Fibroblast of skin of left biceps (primary cell): ENCODE measurements around the gene PLCB2.
A peak's percentile ranks its signal among the peaks of the same experiment; 100 is the strongest.

ENCODE experiments used
- DNase-seq, 2 experiments: peaks; one replicate each; pipeline ENCODE4 v3.0.0-alpha.2; 2013; ENCODE audit warnings: low read depth in 2 of 2

The PLCB2 gene, protein sequence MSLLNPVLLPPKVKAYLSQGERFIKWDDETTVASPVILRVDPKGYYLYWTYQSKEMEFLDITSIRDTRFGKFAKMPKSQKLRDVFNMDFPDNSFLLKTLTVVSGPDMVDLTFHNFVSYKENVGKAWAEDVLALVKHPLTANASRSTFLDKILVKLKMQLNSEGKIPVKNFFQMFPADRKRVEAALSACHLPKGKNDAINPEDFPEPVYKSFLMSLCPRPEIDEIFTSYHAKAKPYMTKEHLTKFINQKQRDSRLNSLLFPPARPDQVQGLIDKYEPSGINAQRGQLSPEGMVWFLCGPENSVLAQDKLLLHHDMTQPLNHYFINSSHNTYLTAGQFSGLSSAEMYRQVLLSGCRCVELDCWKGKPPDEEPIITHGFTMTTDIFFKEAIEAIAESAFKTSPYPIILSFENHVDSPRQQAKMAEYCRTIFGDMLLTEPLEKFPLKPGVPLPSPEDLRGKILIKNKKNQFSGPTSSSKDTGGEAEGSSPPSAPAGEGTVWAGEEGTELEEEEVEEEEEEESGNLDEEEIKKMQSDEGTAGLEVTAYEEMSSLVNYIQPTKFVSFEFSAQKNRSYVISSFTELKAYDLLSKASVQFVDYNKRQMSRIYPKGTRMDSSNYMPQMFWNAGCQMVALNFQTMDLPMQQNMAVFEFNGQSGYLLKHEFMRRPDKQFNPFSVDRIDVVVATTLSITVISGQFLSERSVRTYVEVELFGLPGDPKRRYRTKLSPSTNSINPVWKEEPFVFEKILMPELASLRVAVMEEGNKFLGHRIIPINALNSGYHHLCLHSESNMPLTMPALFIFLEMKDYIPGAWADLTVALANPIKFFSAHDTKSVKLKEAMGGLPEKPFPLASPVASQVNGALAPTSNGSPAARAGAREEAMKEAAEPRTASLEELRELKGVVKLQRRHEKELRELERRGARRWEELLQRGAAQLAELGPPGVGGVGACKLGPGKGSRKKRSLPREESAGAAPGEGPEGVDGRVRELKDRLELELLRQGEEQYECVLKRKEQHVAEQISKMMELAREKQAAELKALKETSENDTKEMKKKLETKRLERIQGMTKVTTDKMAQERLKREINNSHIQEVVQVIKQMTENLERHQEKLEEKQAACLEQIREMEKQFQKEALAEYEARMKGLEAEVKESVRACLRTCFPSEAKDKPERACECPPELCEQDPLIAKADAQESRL

DNA sequence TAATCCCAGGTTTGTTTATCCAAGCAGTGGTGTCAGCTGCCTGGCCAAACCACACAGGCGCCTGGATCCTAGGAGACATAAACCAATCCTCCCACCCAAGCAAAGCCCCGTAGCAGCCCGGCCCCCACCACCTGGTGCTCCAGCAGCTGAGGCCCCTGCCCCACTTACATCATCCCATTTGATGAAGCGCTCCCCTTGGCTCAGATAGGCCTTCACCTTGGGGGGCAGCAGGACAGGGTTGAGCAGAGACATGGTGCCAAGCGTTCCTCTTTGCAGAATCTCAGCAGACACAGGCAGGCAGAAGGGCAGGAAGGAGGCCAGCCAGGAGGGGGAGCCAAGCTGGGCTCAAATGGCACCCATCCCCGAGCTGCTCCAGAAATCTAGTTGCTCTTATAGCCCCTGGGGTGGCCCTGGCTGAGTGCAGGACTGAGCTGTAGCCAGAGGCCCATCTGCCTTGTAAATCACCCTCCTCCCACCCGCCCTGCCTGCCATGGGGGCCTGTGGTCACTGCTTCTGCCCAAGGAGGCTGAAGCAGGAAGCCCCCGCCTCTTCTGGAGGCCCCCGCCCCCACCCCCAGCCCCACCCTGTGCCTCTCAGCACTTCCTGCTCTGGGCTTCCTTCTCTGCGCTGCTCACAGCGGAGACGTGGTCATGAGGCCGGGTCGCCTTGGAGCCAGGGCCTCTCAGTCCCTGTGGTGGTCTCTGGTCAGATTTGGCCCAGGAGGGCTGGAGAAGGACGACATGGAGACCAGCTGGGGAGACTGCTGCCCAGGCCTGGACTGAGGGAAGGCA is at the start of gene PLCB2:
TSS of gene PLCB2 (minus strand) at position 515 of the 791 bp plus-strand sequence. CDS start at position 252, 263 bp downstream.
- DNase-seq: no peak

DNA sequence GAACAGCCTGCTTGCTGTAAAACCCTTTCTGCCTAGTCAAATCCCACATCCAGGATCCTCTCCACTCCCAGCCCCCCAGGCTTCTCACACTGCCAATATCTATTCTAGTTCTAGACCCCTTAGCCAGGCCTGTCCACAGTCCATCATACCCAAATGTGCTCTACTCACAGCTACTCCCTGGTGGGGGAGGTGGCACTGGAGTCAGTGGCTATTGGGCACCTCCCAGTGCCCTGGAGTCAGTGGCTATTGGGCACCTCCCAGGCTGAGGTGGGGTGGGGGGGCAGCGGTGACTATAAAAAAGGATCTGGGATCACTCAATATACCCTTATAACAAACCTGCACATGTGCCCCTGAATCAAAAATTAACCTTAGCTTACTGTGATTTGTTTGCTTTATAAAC is 49.5 kb upstream of the PLCB2 start:
- no peak for DNase-seq

DNA sequence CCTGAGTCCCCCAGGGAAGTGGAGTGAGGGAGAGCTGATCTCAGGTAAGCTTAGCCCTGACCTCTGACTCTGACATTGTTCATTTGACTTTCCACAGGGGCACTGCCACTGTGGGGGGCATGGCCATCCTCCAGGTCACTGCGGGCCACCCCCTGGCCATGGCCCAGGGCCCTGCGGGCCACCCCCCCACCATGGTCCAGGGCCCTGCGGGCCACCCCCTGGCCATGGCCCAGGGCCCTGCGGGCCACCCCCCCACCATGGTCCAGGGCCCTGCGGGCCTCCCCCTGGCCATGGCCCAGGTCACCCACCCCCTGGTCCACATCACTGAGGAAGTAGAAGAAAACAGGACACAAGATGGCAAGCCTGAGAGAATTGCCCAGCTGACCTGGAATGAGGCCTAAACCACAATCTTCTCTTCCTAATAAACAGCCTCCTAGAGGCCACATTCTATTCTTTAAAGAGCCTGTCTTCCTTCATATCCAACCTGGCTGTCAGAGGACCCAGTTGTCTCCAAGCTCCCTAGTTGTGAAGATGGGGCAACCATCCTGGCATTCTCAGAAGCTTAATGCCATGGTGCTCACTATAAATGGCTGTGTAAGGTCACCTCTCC is 48.3 kb upstream of the PLCB2 start:
- no peak for DNase-seq

DNA sequence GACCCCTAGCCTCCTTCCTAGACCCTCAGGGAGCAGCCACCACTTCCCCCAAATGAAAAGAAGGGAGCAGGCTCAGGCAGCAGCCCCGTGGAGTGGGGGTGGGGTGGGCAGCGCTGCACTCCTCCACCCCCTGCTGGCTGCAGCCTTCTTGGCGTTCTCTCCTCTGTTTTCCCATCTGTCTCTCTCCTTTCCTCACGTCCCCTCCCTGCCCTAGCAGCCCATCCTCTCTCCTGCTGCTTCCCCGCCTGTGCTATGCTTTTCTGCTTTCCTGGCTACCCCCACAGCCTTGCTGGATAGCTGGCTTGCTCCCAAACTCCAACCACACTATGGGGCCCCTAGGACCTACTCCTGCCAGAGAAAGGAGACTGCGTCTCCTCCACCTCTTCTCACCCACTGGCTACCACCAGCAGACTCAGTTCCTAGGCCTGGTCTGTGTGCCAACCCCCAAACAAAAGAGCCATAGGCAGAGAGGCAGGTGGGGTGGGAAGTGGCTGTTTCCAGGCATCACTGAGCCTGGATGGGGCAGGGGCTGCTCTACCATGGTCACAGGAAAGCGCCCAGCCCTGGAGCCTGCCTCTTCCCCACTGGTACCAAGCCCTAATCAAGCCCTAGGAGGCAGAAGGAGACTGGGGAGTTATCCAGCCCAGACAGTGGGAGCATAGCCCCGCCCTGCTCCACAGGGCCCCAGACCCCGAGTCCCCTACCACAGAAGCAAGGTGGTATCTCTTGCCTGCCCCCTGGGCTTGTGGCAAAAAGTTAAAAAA is 46.9 kb upstream of the PLCB2 start:
- peak; percentile 73 to 79 for DNase-seq

DNA sequence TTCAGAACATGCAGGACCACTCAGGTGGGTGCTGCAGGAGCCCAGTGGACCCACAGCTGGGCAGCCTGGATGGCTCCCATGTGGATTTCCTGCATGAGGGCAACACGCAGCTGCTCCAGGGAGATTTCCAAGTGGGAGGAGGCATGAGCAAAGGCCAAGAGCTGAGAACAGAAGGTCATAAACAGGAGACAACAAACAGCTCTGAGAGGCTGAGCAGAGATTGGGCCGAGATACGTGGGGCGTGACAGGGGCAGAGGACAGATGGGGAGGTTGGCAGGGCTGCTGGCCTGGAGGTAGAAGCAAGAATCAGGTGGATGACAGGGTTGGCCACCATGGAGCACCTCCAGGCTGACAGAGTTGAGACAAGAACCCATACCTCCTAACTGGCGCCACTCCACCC is 46.0 kb upstream of the PLCB2 start:
- DNase-seq: no peak

DNA sequence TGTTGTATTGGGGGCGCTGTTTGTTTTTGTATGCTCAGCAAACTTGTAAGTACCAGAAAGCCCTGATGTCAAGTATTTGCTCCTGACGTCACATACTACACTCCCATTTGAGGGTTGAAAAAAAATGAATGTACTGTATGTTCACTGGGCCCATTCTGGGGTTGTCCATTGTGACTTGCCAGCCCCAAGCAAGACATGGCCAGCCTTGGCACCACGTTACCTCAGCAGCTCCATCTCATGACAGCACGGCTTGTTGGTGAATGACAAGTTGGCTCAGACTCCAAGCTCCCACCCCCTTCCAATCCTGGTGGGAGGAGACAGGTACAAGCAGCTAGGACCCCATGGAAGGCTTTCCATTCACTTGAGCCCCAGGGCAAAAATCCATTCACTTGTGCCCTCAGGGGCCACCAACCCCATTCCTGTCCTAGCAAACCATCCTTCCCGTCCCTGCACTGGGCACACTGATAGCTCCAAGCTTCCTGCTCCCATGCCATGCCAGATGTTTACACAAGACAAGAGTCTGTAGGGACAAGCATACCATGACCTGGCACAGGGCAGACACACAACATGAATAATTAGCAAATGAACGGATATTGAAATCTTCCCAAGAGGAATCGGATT is 44.7 kb upstream of the PLCB2 start:
- DNase-seq: no peak

DNA sequence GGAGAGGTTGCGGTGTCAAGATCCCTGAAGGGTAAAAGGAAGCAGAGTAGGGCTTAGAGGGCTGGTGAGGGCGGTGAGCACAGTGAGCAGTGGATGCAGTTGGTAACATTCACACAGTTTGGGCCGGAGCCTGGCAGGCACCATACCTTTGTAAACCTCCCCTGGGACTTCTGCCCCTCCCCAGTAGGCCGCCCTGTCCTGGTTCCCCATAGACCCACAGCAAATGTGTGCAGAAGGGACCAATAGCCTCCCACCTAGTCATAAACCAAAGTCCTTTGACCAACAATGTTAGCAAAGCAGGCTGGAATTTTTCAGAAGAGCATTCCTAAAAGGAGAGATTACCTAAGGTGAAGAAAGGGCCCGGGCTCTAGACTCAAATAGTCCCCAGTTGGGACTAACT is 41.4 kb upstream of the PLCB2 start:
- DNase-seq: no peak

DNA sequence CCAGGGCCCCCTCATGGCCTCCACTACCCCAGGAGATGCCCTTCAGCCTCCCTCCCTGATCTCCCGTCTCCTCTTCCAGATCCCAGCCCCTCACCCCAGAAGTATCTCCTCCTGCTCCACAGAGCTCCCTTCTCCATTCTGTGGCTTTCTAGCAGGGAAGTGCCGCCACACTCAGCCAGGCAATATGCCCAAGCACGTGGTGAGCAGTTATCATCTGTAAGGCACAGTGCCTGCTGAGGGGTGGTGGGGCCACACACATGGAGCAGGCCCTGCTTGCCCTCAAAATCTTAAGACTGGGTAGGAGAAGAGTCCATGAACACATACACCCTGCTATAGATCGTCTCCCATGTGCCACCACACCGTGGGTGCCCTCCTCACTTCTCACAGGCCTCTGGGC is 40.7 kb upstream of the PLCB2 start:
- DNase-seq: no peak

DNA sequence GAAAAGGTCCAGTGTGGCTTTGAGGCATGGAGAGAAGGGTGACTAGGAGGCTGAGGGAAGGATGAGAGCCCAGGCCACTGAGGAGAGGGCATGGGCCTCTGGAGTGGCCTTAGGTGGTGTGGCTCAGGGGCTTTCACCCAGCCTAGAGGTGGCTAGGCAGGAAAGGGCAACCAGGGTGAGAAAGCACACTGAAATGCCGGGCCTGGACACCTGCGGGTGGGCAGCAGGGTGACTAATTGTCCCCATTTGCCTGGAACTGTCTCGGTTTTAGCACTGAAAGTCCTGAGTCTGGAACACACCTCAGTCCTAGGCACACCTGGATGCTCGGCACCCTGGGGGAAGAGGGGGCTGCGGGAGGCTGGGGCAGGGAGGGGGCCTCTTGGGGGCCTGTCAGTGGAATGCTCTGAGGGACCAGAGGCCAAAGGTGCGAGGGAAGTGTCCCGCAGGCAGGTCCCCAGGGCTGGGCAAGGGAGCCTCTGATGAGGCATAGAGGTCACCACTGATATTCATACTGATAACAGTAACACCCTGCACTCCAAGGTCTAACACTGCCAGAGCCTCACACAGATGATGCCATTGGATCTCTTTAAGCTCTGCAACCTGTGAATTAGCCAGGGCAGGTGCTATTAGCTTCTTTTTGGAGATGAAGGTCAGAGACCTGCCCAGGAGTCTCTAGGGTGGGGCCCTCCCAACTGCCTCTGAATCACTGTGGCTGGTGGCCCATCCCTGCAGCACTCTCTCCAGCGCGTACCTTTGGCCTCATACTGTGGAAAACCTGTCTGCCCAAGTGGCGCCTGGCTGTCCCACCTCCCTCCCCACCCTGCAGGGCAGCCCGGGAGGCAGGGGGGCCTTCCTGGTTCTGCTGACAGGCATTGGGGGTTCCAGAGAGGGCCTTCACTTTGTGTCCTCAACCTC is 40.1 kb upstream of the PLCB2 start:
- DNase-seq: no peak

DNA sequence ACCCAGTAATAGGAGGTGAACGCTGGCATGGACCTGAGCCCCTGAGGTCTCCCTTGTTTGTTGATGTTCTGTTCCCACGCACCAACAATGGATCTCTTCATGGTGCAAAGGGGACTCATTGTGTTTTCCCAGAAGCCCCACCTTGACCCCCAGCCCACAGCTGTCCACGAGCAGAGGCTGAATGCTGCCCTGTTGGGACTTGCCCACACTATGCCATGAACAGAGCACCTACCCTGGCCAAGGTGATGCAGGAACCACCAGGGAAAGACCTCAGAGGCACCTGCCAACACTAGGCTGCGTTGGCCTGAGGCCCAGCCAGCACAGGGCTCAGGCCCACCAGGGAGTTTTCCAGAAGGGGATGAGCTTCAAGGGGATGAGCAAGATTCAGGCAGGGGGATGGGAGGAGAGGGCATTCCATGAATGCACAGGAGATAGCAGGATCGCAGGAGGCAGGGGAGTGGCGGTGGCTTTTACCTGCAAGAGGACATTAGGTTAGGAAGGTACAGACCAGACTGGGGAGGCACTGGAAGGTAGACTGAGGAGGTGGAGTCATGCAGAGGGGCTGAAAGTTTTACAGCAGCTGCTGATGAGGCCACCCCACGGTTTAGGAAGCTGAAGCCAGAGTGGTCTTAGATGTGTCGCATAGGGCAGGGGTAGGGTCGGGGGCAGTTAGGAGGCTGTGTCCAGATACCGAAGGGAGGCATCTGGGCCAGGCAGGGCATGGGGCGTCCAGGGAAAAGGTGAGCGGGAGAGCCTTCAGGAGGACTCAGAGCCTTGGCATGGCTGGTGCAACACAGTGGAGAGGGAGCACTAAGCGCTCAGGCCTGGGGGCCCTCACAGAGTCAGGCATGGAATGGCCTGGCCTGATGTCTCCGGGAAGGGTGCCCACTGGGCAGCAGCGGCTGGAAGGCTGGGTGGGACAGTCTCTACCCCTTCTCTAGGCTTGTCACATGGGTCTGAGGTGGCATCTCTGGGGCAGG is 39.1 kb upstream of the PLCB2 start:
- no peak for DNase-seq

DNA sequence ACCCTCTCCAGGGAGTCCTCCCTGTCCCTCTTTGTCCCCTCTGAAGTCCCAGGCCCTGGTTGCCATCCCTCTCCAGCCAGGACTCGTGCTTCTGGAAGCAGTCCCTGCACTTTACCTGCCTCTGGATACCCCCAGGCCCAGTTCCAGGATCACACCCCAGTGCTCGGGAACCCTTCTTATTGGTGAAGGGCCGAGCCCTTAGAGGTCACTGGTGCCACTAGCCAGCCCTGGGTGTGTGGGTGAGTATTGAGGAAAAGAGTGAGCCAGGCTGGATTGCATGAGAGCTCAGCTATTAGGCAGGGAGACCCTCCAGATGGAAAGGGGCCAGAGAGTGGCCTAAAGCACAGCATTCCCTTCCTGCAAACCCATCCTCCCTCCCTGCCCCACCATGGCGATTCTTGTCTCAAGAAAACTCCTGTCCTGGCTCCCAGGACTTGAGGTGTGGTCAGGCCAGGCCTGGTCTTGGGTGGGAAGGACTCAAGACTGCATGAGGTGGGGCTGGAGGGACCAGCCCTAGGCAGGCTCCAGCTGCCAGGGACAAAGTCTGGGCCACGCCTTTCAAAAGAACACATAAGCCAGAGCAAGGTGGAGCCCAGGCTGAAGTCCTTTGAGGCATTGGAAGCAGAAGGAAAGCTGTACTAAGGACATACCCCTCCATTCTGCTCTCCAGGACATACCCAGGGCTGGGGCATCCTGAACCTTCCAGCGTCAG is 38.3 kb upstream of the PLCB2 start:
- no peak for DNase-seq

DNA sequence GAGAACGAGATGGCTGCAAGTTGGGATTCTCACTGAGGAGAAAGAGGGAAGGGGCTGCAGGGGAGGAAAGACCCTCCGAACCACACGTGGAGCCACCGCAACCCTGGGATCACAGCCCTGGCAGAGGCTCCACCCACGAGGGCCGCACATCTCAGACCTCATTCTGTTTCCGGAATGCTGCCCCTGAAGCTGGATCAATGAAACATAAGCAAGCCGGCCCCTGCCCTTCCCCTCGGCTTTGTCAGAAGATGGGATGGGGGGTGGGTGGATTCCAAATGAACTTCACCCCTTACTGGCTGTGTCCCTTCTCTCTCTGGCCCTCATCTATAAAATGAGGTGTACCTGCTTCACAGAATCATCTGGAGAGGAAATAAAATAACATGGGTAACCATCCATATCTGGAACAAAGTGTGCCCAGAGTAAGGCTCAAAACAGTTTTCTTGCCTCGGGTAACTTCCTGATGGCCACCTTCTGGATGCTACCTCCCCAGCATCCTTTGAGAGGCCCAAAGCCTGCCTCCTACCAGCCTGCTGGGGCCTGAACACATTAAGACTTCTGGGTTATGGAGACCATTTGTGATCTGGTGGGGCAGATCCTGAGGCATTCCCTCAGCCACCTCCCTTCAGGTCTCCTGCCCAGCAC is 37.6 kb upstream of the PLCB2 start:
- no peak for DNase-seq

DNA sequence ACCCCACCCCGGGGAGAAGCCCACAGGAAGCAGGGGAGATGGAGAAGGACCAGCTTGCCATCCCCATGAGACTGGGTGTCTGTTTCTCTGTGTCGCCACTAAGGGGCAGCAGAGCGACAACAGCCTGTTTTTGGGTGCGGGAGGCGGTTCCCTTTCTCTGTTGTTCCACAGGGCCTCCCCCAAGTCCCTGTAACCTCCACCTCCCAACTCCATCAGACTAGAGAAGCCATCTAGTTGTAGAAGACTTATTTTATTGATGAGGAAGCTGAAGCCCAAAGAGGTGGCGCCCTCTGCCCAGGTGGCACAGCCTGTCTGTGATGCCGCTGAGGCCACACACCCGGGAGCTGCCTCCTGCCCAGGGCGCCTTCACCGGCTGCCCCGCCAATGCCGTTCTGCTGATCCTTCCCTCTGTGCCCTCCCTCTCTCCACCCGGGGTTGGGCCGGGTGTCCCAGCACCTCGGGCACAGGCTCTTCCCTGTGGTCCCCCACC is 36.9 kb upstream of the PLCB2 start:
- DNase-seq: no peak

DNA sequence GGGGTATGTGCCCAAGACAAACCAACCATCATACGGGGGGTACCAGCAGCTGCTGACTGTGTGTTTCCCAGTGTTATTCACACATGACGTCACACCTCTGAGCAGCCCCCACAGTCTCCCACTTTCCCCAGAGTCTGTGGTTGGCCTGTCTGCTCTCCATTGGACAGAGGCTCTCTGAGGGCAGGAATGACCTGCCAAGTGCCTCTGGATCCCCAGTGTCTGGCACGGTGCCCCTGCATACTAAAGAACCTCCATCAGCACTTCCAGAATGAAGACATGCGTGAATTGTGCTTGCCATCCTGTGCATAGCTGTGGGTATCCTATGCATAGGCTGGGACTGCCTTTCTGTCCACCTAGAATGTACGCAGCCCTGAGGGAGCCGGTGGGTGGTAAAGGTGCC is 36.5 kb upstream of the PLCB2 start:
- DNase-seq: no peak

DNA sequence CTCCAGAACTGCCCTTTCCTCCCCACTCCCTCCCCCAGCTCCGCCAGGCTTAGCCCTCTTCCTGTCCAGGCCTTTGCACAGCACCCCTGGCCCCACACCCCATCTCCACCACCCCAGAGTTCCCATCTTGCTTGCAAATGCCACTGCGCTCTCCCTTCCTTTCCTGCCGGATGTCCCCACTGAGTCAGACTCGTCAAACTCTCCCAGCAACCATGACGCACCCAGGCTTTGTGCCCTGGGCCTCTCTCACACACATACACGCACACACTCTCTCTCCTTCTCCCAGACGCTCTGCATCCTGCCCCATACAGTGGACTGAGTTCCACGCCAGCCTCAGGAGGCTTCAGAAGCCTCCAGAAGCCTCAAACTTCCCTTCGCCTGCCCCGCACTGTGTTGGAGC is 35.8 kb upstream of the PLCB2 start:
- DNase-seq: peak in 1 of 2 experiments; percentile 63
